Tibial artery (tissue), 4 donors: ENCODE results near the gene SEMA5A.
"Not testable (repeated sequence)": the region's sequence is repeated elsewhere in the genome, so short reads cannot be mapped to it uniquely, and the experiment has no call there.

Experiments used
- DNase-seq, 2 donors: peaks; one replicate each; pipeline ENCODE4 v3.0.0-alpha.2; 2019
- H3K27ac ChIP-seq, 2 donors: fragments of 200-600 bp; sonication (generic) in 1 of 2; 1 replicate in 1 of 2; 2 replicates in 1 of 2; pipeline ENCODE4 v1.5.1; 2018 to 2019; ENCODE audit warnings: mild to moderate bottlenecking in 1 of 2
- H3K27me3 ChIP-seq, 2 donors: fragments of 200-600 bp; sonication (generic) in 1 of 2; one replicate each; pipeline versions ENCODE4 v1.5.1 to v1.6.0; 2016 to 2019
- H3K36me3 ChIP-seq, 3 donors: fragments of 200-600 bp; sonication (generic) in 2 of 3; one replicate each; pipeline ENCODE4 v1.5.1; 2016 to 2019; ENCODE audit warnings: mild to moderate bottlenecking in 2 of 3
- H3K4me1 ChIP-seq, 4 donors: fragments of 200-600 bp; sonication (generic) in 2 of 4; 1 replicate in 3 of 4; 2 replicates in 1 of 4; pipeline ENCODE4 v1.5.1; 2016 to 2019
- H3K4me3 ChIP-seq, 2 donors: fragments of 200-600 bp; sonication (generic) in 1 of 2; 1 replicate in 1 of 2; 2 replicates in 1 of 2; pipeline ENCODE4 v1.5.1; 2018 to 2019; ENCODE audit warnings: mild to moderate bottlenecking in 2 of 2
- H3K9me3 ChIP-seq, 3 donors: fragments of 200-600 bp; sonication (generic) in 1 of 3; one replicate each; pipeline ENCODE4 v1.5.1; 2016 to 2019
- intact Hi-C: fragments of 100-400 bp; cut with DNase I; formaldehyde crosslinking; loops from one replicate; pipeline ENCODE4 v1.15.0; 2023; ENCODE audit warnings: low total_unique reads
- TF ChIP-seq, protein P1 (sequence below), 2 experiments: fragments of 200-600 bp in 1 of 2; fragments of 450-650 bp in 1 of 2; IDR thresholded peaks; one replicate each; pipeline ENCODE4 v1.5.1; 2017 to 2019; ENCODE audit warnings: antibody characterized with exemption in 2 of 2, mild to moderate bottlenecking in 1 of 2, moderate library complexity in 1 of 2

Gene SEMA5A

DNA sequence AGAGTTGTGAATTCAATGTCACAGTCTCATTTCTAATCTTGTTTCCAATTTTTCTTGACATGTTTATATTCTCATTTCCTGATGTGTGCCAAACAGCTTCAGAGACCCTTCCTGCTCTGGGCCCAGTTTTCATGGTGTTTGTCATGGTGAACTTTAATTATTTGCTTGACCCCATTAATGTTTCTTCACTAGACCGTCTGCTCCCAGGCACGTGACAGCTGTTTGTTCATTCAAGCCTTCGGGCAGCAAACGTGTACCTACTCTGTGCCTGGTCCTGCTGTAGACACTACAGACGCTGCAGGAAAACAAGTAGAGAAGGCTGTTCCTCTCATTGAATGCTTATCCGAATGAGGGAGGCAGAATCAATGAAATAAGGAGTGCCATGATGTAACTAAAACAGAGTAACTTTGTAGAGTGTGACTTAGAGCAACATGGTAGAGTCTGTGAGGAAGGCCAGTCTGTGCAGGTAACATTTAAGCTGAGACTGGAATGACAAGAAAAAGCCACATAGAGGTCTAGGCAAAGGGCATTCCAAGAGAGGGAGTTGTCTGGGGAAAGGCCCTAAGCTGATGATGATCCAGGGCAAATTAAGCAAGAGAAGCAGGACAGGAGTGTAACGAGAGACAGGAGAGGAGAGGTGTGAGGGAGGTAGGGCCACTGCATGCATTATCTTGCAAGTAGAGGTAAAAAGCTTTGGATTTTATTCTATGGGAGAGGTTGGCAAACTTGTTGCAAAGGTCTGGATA lies 191.4 kb downstream of the SEMA5A start:
- Histone ChIP-seq H3K9me3 (no peaks in the 10 kb centered on the region), H3K4me1 (no peaks in the 10 kb centered on the region), H3K4me3 (no peak overlapping the region), H3K27ac (no peak overlapping the region), H3K27me3 (no peaks in the 10 kb centered on the region), H3K36me3 (no peaks in the 10 kb centered on the region)
- intact Hi-C loops: no loop called here
- DNase-seq: no peak
- TF ChIP-seq, protein P1, sequence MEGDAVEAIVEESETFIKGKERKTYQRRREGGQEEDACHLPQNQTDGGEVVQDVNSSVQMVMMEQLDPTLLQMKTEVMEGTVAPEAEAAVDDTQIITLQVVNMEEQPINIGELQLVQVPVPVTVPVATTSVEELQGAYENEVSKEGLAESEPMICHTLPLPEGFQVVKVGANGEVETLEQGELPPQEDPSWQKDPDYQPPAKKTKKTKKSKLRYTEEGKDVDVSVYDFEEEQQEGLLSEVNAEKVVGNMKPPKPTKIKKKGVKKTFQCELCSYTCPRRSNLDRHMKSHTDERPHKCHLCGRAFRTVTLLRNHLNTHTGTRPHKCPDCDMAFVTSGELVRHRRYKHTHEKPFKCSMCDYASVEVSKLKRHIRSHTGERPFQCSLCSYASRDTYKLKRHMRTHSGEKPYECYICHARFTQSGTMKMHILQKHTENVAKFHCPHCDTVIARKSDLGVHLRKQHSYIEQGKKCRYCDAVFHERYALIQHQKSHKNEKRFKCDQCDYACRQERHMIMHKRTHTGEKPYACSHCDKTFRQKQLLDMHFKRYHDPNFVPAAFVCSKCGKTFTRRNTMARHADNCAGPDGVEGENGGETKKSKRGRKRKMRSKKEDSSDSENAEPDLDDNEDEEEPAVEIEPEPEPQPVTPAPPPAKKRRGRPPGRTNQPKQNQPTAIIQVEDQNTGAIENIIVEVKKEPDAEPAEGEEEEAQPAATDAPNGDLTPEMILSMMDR (IDR thresholded peaks at IDR 0.05): no peak

GRCh38 chr5:9353048-9353447 lies 192.8 kb downstream of the SEMA5A start:
- H3K4me3 ChIP-seq, H3K27ac ChIP-seq, H3K9me3 ChIP-seq, DNase-seq, H3K27me3 ChIP-seq, intact Hi-C loops, H3K36me3 ChIP-seq: not testable (repeated sequence)
- peaks cover 0 to 10% (median 0%) of the 10 kb centered on the region in 4 donors for H3K4me1 ChIP-seq

GRCh38 chr5:9351546-9351945 lies 194.3 kb downstream of the SEMA5A start:
- TF ChIP-seq, protein P1 (IDR thresholded peaks at IDR 0.05): no peak
- intact Hi-C loops: no loop called here

DNA sequence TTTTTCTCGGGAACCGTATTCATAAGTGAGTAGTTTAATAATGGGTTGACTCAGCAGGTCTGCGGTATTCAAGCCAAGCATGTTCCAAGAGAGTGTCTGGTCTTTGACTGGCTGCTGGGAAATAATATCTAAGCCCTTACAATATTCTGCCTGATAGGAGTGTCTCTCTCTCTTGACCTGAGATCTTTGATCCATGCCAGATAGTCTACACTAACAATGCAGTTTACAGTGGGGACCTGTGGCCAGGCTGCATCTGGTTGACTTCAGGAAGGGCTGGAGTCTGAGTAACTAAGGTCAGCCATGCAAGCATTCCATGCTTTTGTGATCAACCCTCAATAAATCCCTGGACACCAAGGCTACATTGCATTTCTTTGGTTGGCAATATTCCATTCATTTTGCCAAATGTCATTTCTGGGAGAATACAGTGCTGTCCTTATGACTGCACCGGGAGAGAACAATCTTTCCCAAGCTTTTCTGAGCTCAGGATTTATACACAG lies 195.5 kb downstream of the SEMA5A start:
- H3K27me3 ChIP-seq: no peaks in the 10 kb centered on the region
- DNase-seq: no peak
- H3K4me3 ChIP-seq: no peak overlapping the region
- TF ChIP-seq, protein P1 (IDR thresholded peaks at IDR 0.05): no peak
- intact Hi-C loops: no loop called here
- H3K9me3 ChIP-seq: no peaks in the 10 kb centered on the region
- H3K27ac ChIP-seq: no peak overlapping the region
- H3K36me3 ChIP-seq: no peaks in the 10 kb centered on the region
- peaks cover 0 to 13% (median 0%) of the 10 kb centered on the region in 4 donors for H3K4me1 ChIP-seq

More at GRCh38 chr5:9351546-9351945, 194.3 kb downstream of the SEMA5A start:
- Histone ChIP-seq H3K36me3 (no peaks in the 10 kb centered on the region), H3K4me1 (peaks cover 0 to 13% (median 0%) of the 10 kb centered on the region in 4 donors), H3K9me3 (no peaks in the 10 kb centered on the region), H3K27me3 (no peaks in the 10 kb centered on the region), H3K27ac (no peak overlapping the region), H3K4me3 (no peak overlapping the region)
- DNase-seq: no peak

DNA sequence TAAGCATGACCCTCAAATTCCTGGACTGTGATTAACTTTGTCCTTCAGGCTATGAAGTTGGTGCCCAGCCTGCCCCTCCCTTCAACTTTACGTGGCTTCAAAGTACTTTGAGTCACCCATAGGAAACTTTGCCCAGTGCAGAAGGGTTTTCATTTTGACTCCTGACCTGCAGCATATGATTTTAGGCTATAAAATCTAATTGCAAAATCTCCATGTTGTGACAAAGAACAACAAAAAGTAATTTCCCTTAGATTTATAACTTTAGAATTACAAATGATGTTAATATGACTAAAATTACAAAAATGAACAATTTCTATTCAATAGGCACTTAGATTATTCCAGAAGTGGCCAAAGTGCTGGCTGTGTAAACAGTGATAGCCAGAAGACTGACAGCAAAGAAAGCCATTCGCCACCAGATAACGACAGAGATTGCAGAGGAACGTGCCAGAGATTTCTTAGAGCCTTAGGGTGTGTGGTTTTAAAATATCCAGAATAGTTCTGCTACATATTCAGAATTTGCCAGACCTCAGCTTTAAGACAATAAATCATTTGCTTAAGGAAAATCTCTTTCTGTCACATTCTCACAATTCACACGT lies 197.4 kb downstream of the SEMA5A start:
- peaks cover 0 to 13% (median 0%) of the 10 kb centered on the region in 4 donors for H3K4me1 ChIP-seq
- H3K36me3 ChIP-seq: no peaks in the 10 kb centered on the region
- TF ChIP-seq, protein P1 (IDR thresholded peaks at IDR 0.05): no peak
- no peaks in the 10 kb centered on the region for H3K27me3 ChIP-seq
- H3K27ac ChIP-seq: no peak overlapping the region
- H3K9me3 ChIP-seq: no peaks in the 10 kb centered on the region
- no peak for DNase-seq
- H3K4me3 ChIP-seq: no peak overlapping the region
- intact Hi-C loops: no loop called here
